H4 (cell line): ENCODE data around the gene PRRG4. TPM values are rescaled to one million over a fixed set of nuclear protein-coding genes. Genes with fewer than 3 reads are reported as not detected.

Experiments used
- total RNA-seq: library from RNA; depleted of rRNA; stranded (reverse); fragments of >200 nt; shearing (Covaris generic); gene quantifications from 2 replicates; pipeline ENCODE4 v1.2.3, GENCODE V29; 2014; rRNA removed

The PRRG4 gene
- total RNA-seq, 1 experiment from 2014 or later: 0.25 TPM

Other genes with a start within 250 kb of the PRRG4 start
- gene EIF3M, start 246.1 kb upstream of the PRRG4 start, total RNA-seq: 992 and 1,304 TPM in 2 replicates
- gene CCDC73, start 35.3 kb upstream of the PRRG4 start, total RNA-seq: not detected in 2 replicates
- gene QSER1, start 62.9 kb downstream of the PRRG4 start, total RNA-seq: 22.8 and 23.5 TPM in 2 replicates
- gene DEPDC7, start 186.0 kb downstream of the PRRG4 start, total RNA-seq: 6.0 and 6.9 TPM in 2 replicates
- gene TCP11L1, start 209.6 kb downstream of the PRRG4 start, total RNA-seq: 10.6 and 12.5 TPM in 2 replicates